ENCODE results near the gene OXER1. TPM values are rescaled to one million over a fixed set of nuclear protein-coding genes. Genes with fewer than 3 reads are reported as not detected.

The OXER1 gene
- total RNA-seq, 1 experiment from 2014 or later: not detected

GRCh38 chr2:42804338-42804737, 40.4 kb upstream of the OXER1 start:
- no peak overlapping the region for H2AFZ ChIP-seq
- peaks cover 6% of the 10 kb centered on the region for H3K4me1 ChIP-seq (replicated peaks; ENCODE audit: insufficient read depth)
- H3K79me2 ChIP-seq (ENCODE audit: low read depth): no peaks in the 10 kb centered on the region
- intact Hi-C loops (cut with micrococcal nuclease; ENCODE audit: unreplicated experiment): loop anchor here (10.0 kb wide), 2 partner anchors 710 to 950 kb away; no protein-coding TSS in a partner anchor
- H3K36me3 ChIP-seq (ENCODE audit: low read depth): no peaks in the 10 kb centered on the region
- H3K9me3 ChIP-seq (ENCODE audit: insufficient read depth, low read depth): no peaks in the 10 kb centered on the region
- no peak for DNase-seq
- H3K4me2 ChIP-seq: no peak overlapping the region
- no peaks in the 10 kb centered on the region for H3K27me3 ChIP-seq (ENCODE audit: insufficient read depth, low read depth)
- no peak overlapping the region for H3K27ac ChIP-seq
- H3K9me2 ChIP-seq (ENCODE audit: insufficient read depth): no peaks in the 10 kb centered on the region
- CTCF ChIA-PET: no interaction called here
- no peak overlapping the region for H3K4me3 ChIP-seq
- H4K20me1 ChIP-seq (ENCODE audit: insufficient read depth): no peaks in the 10 kb centered on the region
- BruUV-seq (replicated peaks): no TSS peak
- POLR2A ChIA-PET (ENCODE audit: unreplicated experiment): no interaction called here
- no peak for TF ChIP-seq CTCF (conservative IDR thresholded peaks at IDR 0.05)
- TF ChIP-seq EZH2 (IDR thresholded peaks at IDR 0.05; ENCODE audit: low read depth): no peak
- peaks cover 9% of the 10 kb centered on the region for H3F3A ChIP-seq (ENCODE audit: insufficient read depth, low read depth)

- H4K20me1 ChIP-seq (ENCODE audit: insufficient read depth): no peaks in the 10 kb centered on the region
- H3K4me1 ChIP-seq (replicated peaks; ENCODE audit: insufficient read depth): no peaks in the 10 kb centered on the region; the same call in 1 of the 2 replicates
- ChIA-PET POLR2A (ENCODE audit: unreplicated experiment) (no interaction called here), CTCF (no interaction called here)
- no peaks in the 10 kb centered on the region for H3K9me2 ChIP-seq (ENCODE audit: insufficient read depth)
- H3K4me3 ChIP-seq: no peak overlapping the region
- BruUV-seq (replicated peaks): no TSS peak
- intact Hi-C loops (cut with micrococcal nuclease; ENCODE audit: unreplicated experiment): loop anchor here (10.0 kb wide), 2 partner anchors 707 to 947 kb away; no protein-coding TSS in a partner anchor
- no peaks in the 10 kb centered on the region for H3K9me3 ChIP-seq (ENCODE audit: insufficient read depth, low read depth)
- no peak overlapping the region for H2AFZ ChIP-seq
- H3K79me2 ChIP-seq (ENCODE audit: low read depth): no peaks in the 10 kb centered on the region
- no peak overlapping the region for H3K27ac ChIP-seq
- DNase-seq: no peak
- H3F3A ChIP-seq (ENCODE audit: insufficient read depth, low read depth): no peaks in the 10 kb centered on the region
- no peaks in the 10 kb centered on the region for H3K36me3 ChIP-seq (ENCODE audit: low read depth)
- no peak for TF ChIP-seq EZH2 (IDR thresholded peaks at IDR 0.05; ENCODE audit: low read depth)
- no peak for TF ChIP-seq CTCF (conservative IDR thresholded peaks at IDR 0.05)
- no peaks in the 10 kb centered on the region for H3K27me3 ChIP-seq (ENCODE audit: insufficient read depth, low read depth)
- no peak overlapping the region for H3K4me2 ChIP-seq
Observed at GRCh38 chr2:42802150-42802549, 38.2 kb upstream of the OXER1 start.

- Histone ChIP-seq H2AFZ (no peak overlapping the region), H3K9me3 (ENCODE audit: insufficient read depth, low read depth) (no peaks in the 10 kb centered on the region), H3K9me2 (ENCODE audit: insufficient read depth) (no peaks in the 10 kb centered on the region), H3K4me2 (no peak overlapping the region), H3K4me1 (replicated peaks; ENCODE audit: insufficient read depth) (no peaks in the 10 kb centered on the region; the same call in 1 of the 2 replicates), H3K27me3 (ENCODE audit: insufficient read depth, low read depth) (no peaks in the 10 kb centered on the region), H3K79me2 (ENCODE audit: low read depth) (no peaks in the 10 kb centered on the region), H3K4me3 (no peak overlapping the region), H4K20me1 (ENCODE audit: insufficient read depth) (no peaks in the 10 kb centered on the region), H3K36me3 (ENCODE audit: low read depth) (no peaks in the 10 kb centered on the region), H3K27ac (no peak overlapping the region), H3F3A (ENCODE audit: insufficient read depth, low read depth) (no peaks in the 10 kb centered on the region)
- no peak for DNase-seq
- no TSS peak for BruUV-seq (replicated peaks)
- intact Hi-C loops (cut with micrococcal nuclease; ENCODE audit: unreplicated experiment): loop anchor here (10.0 kb wide), 2 partner anchors 707 to 947 kb away; no protein-coding TSS in a partner anchor
- CTCF ChIA-PET: interaction anchor here (0.6 to 1.3 kb wide), 2 partner anchors 12 to 699 kb away, joined by 4 to 5 read pairs; no protein-coding TSS in a partner anchor
- POLR2A ChIA-PET (ENCODE audit: unreplicated experiment): no interaction called here
- TF ChIP-seq EZH2 (IDR thresholded peaks at IDR 0.05; ENCODE audit: low read depth) (no peak), CTCF (conservative IDR thresholded peaks at IDR 0.05) (no peak)
Observed at GRCh38 chr2:42801381-42801780, 37.4 kb upstream of the OXER1 start.
